SJCRH30 (cell line): Measurements from ENCODE around the gene CHN1. TPM values are rescaled to one million over a fixed set of nuclear protein-coding genes. Genes with fewer than 3 reads are reported as not detected.

Experiments used
- DNase-seq, 2 experiments: peaks; one replicate each; pipeline ENCODE4 v3.0.0-alpha.2; 2015 to 2020
- H3K27ac ChIP-seq: fragments of 250-450 bp; sonication (Bioruptor Pico); 2 replicates; pipeline ENCODE4 v1.5.1; 2020; ENCODE audit warnings: mild to moderate bottlenecking, moderate library complexity
- H3K27me3 ChIP-seq: fragments of 250-450 bp; sonication (Bioruptor Pico); 2 replicates; pipeline ENCODE4 v1.5.1; 2020; ENCODE audit warnings: mild to moderate bottlenecking, moderate library complexity
- H3K36me3 ChIP-seq: fragments of 250-450 bp; sonication (Bioruptor Pico); 2 replicates; pipeline ENCODE4 v1.5.1; 2020; ENCODE audit warnings: mild to moderate bottlenecking, moderate library complexity
- H3K4me1 ChIP-seq: fragments of 250-450 bp; sonication (Bioruptor Pico); 2 replicates; pipeline ENCODE4 v1.5.1; 2020; ENCODE audit warnings: mild to moderate bottlenecking, moderate library complexity
- H3K4me3 ChIP-seq: fragments of 250-450 bp; sonication (Bioruptor Pico); 2 replicates; pipeline ENCODE4 v1.5.1; 2020; ENCODE audit warnings: mild to moderate bottlenecking, moderate library complexity
- H3K9me3 ChIP-seq: fragments of 250-450 bp; sonication (Bioruptor Pico); replicated peaks from 2 replicates; pipeline ENCODE4 v1.5.1; 2020; ENCODE audit warnings: mild to moderate bottlenecking, moderate library complexity
- total RNA-seq: library from RNA; depleted of rRNA; stranded (reverse); fragments of >200 nt; shearing (Covaris generic); gene quantifications from 2 replicates; pipeline ENCODE4 v1.2.3, GENCODE V29; 2014

CHN1 gene
- total RNA-seq, 1 experiment from 2014 or later = 71.8 TPM

GRCh38 chr2:174902506-174903263, 102.5 kb downstream of the CHN1 start:
- Histone ChIP-seq H3K9me3 (no peaks in the 10 kb centered on the region), H3K27ac (no peak overlapping the region), H3K27me3 (no peaks in the 10 kb centered on the region), H3K4me3 (no peak overlapping the region), H3K36me3 (no peaks in the 10 kb centered on the region), H3K4me1 (no peaks in the 10 kb centered on the region)
- DNase-seq = no peak

- Histone ChIP-seq H3K4me1 (no peaks in the 10 kb centered on the region), H3K27me3 (no peaks in the 10 kb centered on the region), H3K9me3 (no peaks in the 10 kb centered on the region), H3K4me3 (no peak overlapping the region), H3K27ac (no peak overlapping the region), H3K36me3 (no peaks in the 10 kb centered on the region)
- DNase-seq = no peak
Observed at GRCh38 chr2:174901075-174901474, 104.1 kb downstream of the CHN1 start.

GRCh38 chr2:174897286-174897685, 107.9 kb downstream of the CHN1 start:
- Histone ChIP-seq H3K27ac (no peak overlapping the region), H3K4me3 (no peak overlapping the region), H3K36me3 (no peaks in the 10 kb centered on the region), H3K27me3 (no peaks in the 10 kb centered on the region), H3K9me3 (no peaks in the 10 kb centered on the region), H3K4me1 (no peaks in the 10 kb centered on the region)
- DNase-seq = no peak

GRCh38 chr2:174893018-174893417, 112.2 kb downstream of the CHN1 start:
- H3K9me3 ChIP-seq = no peaks in the 10 kb centered on the region
- DNase-seq = no peak
- H3K27ac ChIP-seq = no peak overlapping the region
- H3K36me3 ChIP-seq = no peaks in the 10 kb centered on the region
- no peaks in the 10 kb centered on the region for H3K27me3 ChIP-seq
- no peak overlapping the region for H3K4me3 ChIP-seq
- no peaks in the 10 kb centered on the region for H3K4me1 ChIP-seq

DNA sequence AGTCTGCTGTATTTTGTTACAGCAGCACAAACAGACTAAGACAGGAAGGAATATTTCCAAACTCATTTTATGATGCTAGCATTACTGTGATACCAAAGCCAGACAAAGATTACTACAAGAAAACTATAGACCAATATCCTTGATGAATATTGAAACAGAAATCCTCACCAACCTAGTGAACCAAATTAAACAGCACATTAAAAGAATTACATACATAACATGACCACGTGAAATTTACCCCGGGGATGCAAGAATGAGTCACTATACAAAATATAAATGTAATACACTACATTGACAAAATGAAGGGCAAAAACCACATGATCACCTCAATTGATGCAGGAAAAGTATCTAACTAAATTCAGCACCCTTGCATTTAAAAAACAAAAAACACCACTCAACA, 112.6 kb downstream of the CHN1 start:
- no peaks in the 10 kb centered on the region for H3K9me3 ChIP-seq
- no peaks in the 10 kb centered on the region for H3K36me3 ChIP-seq
- H3K4me3 ChIP-seq = no peak overlapping the region
- no peak overlapping the region for H3K27ac ChIP-seq
- no peak for DNase-seq
- H3K27me3 ChIP-seq = no peaks in the 10 kb centered on the region
- H3K4me1 ChIP-seq = no peaks in the 10 kb centered on the region

DNA sequence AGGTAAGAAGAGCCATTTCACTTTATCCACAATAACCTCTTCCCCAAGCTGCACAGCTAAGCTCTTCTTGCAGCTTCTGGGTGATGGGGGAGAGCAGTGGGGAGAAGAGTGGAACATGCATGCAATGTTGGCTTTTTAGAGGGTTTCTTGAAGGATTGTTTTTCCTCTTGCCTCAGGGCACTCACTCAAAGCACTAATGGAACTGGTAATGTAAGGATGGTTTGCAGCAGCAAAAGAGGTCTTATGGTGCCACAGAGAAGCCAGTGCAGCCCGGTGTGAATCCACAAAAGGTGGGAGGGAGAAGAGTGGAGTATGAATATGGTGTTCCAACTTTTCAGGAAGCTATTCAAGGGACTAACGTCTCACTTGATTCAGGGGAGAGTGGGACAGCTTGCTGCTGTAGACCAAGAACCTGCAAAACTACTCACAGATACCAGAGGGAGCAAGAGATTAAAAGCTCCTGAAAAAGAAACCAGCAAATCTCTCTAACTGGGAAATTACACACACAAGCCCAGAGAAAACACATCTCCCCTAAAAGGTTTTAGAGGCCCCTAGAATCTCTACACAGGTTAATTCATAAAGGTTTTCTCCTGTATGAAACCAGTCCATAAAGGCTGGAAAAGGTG, 116.4 kb downstream of the CHN1 start:
- Histone ChIP-seq H3K4me1 (no peaks in the 10 kb centered on the region), H3K27ac (no peak overlapping the region), H3K36me3 (no peaks in the 10 kb centered on the region; the same call in 1 of the 2 replicates), H3K27me3 (no peaks in the 10 kb centered on the region), H3K9me3 (no peaks in the 10 kb centered on the region), H3K4me3 (no peak overlapping the region)
- no peak for DNase-seq

DNA sequence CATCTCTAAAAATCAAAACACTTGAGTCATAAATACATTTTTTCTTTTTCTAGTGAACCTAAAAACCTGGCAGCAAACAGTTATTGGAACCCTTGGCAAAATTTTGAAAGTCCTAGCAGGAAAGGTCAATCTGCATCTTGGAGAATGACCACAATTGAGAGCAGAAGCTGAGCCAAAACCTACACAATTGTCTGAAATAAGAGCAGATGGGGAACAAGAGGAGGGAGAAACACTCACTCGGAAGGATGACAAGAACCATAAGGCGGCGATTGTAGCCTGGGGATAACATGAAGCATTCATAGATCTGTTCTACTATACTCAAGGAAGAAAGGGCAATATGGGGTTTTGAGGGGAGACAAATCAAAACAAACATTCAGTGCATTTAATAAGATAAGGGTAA, 117.0 kb downstream of the CHN1 start:
- Histone ChIP-seq H3K9me3 (no peaks in the 10 kb centered on the region), H3K36me3 (no peaks in the 10 kb centered on the region; the same call in 1 of the 2 replicates), H3K27me3 (no peaks in the 10 kb centered on the region), H3K4me1 (no peaks in the 10 kb centered on the region), H3K27ac (no peak overlapping the region), H3K4me3 (no peak overlapping the region)
- no peak for DNase-seq

GRCh38 chr2:174882416-174882815, 122.8 kb downstream of the CHN1 start:
- Histone ChIP-seq H3K4me3 (no peak overlapping the region), H3K36me3 (no peaks in the 10 kb centered on the region; the same call in 1 of the 2 replicates), H3K27me3 (no peaks in the 10 kb centered on the region), H3K9me3 (no peaks in the 10 kb centered on the region), H3K4me1 (peaks cover 6% of the 10 kb centered on the region; the same call in 1 of the 2 replicates), H3K27ac (no peak overlapping the region)
- no peak for DNase-seq

GRCh38 chr2:174881678-174882077, 123.5 kb downstream of the CHN1 start:
- peaks cover 6% of the 10 kb centered on the region; the same call in 1 of the 2 replicates for H3K4me1 ChIP-seq
- no peaks in the 10 kb centered on the region; the same call in 1 of the 2 replicates for H3K36me3 ChIP-seq
- no peak overlapping the region for H3K4me3 ChIP-seq
- no peak overlapping the region for H3K27ac ChIP-seq
- DNase-seq = no peak
- no peaks in the 10 kb centered on the region for H3K27me3 ChIP-seq
- no peaks in the 10 kb centered on the region for H3K9me3 ChIP-seq

DNA sequence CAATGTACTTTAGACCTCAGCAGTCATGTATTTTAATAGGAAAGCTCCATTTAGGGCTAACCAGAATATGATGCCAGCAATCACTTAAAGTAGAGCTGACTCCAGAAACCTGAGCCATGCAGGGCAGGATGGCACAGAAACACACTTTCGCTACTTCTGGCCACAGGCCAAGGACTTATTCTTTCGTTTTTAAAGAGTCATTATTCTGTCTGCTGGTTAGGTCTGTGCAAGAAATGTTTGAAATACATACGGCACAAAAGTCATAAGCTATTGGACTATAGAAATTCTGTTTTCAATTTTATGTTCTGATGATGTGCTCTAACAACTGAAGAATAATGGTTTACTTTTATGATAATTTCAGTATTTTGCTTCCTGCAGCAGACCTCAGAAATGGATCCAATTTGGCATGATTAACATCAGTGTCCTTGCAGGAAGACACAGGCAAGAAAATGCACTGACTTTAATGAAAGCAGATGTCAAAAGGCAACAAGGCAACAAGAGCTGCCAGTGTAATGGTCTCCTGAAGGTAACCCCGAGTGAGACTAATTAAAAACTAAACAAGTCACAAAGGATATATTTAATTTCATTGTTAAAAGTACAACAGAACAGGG, 126.5 kb downstream of the CHN1 start:
- H3K36me3 ChIP-seq = no peaks in the 10 kb centered on the region
- DNase-seq = peak; percentile 41 to 69
- peak overlapping the region; percentile 31 for H3K4me3 ChIP-seq
- peak overlapping the region; percentile 4; the same call in 1 of the 2 replicates for H3K27ac ChIP-seq
- peaks cover 6% of the 10 kb centered on the region for H3K4me1 ChIP-seq
- H3K27me3 ChIP-seq = no peaks in the 10 kb centered on the region
- H3K9me3 ChIP-seq = no peaks in the 10 kb centered on the region

DNA sequence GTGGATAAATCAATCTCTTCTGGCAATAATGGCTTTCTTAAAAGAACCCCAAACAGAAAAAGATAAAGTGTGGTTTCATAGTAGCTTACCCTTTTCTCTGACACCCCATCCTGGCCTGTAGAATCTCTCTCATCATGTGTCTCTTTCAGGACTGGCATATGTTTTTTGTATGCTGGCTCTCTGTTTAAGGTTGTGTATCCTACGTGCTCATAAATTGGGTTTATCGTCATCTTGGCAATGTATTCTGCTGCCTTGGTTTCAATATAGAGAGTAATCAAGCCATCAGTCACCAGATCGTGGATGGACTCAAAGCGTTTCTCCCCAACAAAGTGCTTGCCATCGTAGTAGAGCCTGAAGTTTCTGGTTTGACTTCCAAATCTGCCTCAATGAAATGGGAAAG, 127.4 kb downstream of the CHN1 start:
- no peak for DNase-seq
- Histone ChIP-seq H3K4me3 (no peak overlapping the region), H3K9me3 (no peaks in the 10 kb centered on the region), H3K4me1 (peaks cover 10% of the 10 kb centered on the region), H3K27ac (no peak overlapping the region), H3K36me3 (no peaks in the 10 kb centered on the region), H3K27me3 (no peaks in the 10 kb centered on the region)

GRCh38 chr2:174877301-174877700, 127.9 kb downstream of the CHN1 start:
- no peaks in the 10 kb centered on the region for H3K9me3 ChIP-seq
- H3K4me3 ChIP-seq = no peak overlapping the region
- no peak for DNase-seq
- peaks cover 10% of the 10 kb centered on the region for H3K4me1 ChIP-seq
- no peak overlapping the region for H3K27ac ChIP-seq
- H3K36me3 ChIP-seq = no peaks in the 10 kb centered on the region
- H3K27me3 ChIP-seq = no peaks in the 10 kb centered on the region

DNA sequence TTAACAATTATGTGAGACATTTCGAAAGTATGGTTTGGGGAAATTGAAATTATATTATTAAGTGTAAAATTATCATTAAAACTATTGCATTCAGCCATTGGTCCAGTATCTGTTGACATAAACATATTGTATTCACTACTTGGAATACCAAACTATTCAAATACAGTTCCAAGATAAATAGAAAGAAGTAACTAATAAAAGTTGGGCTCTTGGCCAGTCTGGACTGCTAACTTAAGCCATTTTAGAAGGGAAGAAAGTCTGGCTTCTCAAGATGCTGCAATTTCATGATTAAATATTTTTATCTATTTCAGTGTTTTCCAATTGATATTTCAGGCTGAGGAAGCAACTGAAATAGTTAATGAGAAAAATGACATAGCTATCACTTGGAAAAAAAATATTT, 131.1 kb downstream of the CHN1 start:
- no peak overlapping the region for H3K27ac ChIP-seq
- DNase-seq = no peak
- no peak overlapping the region for H3K4me3 ChIP-seq
- H3K4me1 ChIP-seq = peaks cover 10% of the 10 kb centered on the region
- H3K36me3 ChIP-seq = peaks cover 3% of the 10 kb centered on the region; the same call in 1 of the 2 replicates
- no peaks in the 10 kb centered on the region for H3K9me3 ChIP-seq
- H3K27me3 ChIP-seq = no peaks in the 10 kb centered on the region; the same call in 1 of the 2 replicates

GRCh38 chr2:174873471-174873870, 131.7 kb downstream of the CHN1 start:
- no peak for DNase-seq
- no peaks in the 10 kb centered on the region; the same call in 1 of the 2 replicates for H3K27me3 ChIP-seq
- no peak overlapping the region for H3K27ac ChIP-seq
- H3K4me3 ChIP-seq = no peak overlapping the region
- peaks cover 3% of the 10 kb centered on the region; the same call in 1 of the 2 replicates for H3K36me3 ChIP-seq
- H3K9me3 ChIP-seq = no peaks in the 10 kb centered on the region
- peaks cover 7% of the 10 kb centered on the region for H3K4me1 ChIP-seq

GRCh38 chr2:174870787-174871186, 134.4 kb downstream of the CHN1 start:
- Histone ChIP-seq H3K27me3 (no peaks in the 10 kb centered on the region; the same call in 1 of the 2 replicates), H3K4me3 (no peak overlapping the region), H3K9me3 (no peaks in the 10 kb centered on the region), H3K36me3 (peaks cover 9% of the 10 kb centered on the region), H3K27ac (no peak overlapping the region), H3K4me1 (peaks cover 4% of the 10 kb centered on the region)
- DNase-seq = no peak
